Superior temporal gyrus (tissue), 1 donor: ENCODE results near the gene DNAH14.

Source experiments
- DNase-seq: peaks from one replicate; pipeline ENCODE4 v3.0.0-alpha.2; 2016; ENCODE audit errors: extremely low spot score

DNAH14 gene

DNA sequence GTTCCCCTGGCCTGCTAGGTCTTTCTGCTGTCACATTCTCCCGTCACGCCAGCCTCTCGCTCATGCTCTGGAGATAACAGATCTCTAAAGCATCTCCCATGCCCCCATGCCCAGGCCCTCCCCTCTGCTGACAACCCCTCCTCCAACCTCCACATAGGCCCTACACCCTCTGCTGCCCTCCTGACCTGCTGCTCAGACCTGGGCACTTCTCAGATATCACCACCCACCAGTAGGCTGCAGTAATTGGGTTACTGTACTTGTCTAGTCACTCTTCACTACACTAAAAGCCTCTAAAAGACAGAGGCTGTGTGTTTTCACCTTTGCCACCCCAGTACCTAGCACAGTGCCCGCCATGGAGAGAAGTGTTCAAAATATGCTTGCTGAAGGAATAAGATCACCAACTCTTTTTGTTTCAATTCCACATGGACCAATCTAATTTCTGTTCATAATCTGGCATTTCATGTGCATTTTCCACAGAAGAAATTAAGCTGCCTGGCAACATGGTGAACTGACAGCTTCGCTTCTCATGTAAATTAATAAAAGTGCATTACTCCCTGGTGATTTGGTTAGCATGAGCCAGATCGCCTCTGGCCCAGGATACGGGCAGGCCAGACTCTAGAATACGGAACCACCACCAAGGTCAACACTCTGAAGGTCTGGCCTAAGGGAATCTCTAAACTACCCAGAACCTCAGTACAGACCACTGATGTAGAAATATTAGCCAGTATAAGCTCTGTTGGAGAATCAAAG lies 477.7 kb downstream of the DNAH14 start:
- DNase-seq, result no peak

- no peak for DNase-seq
Observed at GRCh38 chr1:225407755-225408154, 478.3 kb downstream of the DNAH14 start.

DNA sequence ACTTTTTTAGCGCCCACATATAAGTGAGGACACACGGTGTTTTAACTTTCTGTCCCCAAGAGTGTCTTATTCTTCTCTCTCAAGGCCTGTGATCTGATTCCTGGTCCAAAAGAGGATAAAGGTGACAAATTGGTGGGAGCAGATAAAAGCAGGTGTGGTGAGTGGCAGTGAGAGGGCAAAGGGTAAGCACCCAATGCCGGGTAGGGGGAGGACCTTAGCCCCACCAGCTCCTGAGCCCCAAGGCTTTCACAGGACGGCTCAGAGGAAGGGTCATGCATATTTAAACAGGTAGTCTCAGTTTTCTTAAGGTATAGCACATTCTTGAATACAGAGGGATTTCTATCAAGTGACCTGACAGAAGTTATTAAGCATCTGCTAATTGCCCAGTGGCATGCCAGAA lies 478.8 kb downstream of the DNAH14 start:
- DNase-seq, result no peak

GRCh38 chr1:225409051-225409450 lies 479.6 kb downstream of the DNAH14 start:
- no peak for DNase-seq

DNA sequence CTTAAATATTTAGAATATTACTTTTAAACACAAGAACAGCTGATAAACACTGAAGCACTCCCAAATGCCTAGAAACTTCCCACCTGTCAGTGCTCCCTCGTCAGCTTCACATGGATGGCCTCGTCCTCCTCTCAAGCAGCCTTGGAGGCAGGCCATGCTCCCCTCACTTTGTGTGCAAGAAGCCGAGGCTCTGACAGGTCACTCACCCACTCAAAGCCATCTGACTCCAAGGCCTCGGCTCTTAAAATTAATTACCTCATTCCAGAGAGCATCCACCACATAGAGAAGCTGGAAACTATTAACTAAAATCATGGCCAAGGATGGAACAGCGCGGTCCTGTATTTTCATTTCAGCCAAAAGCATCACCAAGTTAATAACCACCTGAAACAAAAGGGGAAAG lies 480.6 kb downstream of the DNAH14 start:
- no peak for DNase-seq

- DNase-seq, result no peak
Observed at GRCh38 chr1:225412321-225412720, 482.8 kb downstream of the DNAH14 start.

DNA sequence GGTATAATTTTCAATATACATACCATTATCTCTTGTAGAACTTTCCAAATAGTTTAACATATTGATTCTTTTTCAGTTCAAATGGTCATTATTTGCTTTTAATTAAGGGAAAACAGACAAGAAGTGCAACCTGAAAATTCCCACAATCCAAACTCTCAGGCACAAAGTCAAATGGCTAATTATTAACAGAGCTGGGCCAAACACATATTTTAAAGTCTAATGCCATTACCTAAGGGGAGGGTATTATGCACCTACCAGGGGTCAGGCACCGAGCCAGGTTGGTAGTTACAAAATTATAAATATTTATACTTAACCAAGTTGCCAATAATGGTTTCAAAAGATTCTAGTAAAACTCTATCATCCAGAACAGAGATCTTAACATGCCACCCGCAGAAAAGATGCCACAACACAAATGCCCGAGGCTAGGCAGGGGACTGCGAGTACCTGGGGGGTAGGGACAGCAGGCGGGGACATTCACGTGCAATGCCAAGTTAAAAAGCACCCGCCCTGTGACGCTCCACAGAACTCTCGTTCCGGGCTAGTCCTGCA lies 483.4 kb downstream of the DNAH14 start:
- DNase-seq, result no peak

- DNase-seq, result no peak
Observed at GRCh38 chr1:225413708-225414375, 484.4 kb downstream of the DNAH14 start.

DNA sequence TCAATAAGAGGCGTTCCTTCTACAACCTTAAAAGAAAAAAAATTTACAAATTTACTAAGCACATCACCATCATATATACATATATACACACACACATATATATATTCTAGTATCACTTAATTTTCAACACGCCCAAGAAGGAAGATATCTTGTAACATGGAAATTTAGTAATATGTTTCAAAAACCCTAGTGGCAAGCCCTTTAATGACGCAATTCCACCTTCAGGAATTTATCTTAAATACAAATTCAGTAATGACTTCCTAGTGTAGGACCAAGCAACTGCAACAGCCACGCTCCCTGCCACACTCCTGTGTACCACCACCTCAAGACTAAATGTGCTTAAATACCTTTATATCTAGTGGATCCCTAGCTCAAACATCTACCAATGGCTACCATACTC lies 485.8 kb downstream of the DNAH14 start:
- no peak for DNase-seq

- no peak for DNase-seq
Observed at GRCh38 chr1:225415967-225416745, 486.7 kb downstream of the DNAH14 start.

DNA sequence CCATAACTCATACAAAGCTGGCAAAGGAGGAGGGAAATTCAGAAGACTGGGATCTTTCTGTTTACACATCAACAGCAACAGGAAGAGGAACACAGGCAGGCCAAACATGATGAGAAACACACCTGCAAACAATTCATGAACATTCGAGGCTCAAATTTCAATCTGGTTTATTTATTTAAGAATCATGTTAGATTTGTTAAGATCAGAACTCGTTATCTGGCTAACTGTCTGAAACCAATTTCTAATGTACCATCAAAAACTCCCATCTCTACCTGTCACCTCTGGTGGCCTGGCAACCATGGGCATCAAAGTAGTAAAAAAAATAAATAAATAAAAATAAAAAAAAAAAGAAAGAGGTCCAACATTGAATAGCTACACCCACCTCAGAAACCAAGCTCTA lies 488.6 kb downstream of the DNAH14 start:
- DNase-seq, result no peak

- DNase-seq, result no peak
Observed at GRCh38 chr1:225418598-225418997, 489.1 kb downstream of the DNAH14 start.

- DNase-seq, result no peak
Observed at GRCh38 chr1:225422031-225422605, 492.6 kb downstream of the DNAH14 start.

- no peak for DNase-seq
Observed at GRCh38 chr1:225422795-225423517, 493.5 kb downstream of the DNAH14 start.

- DNase-seq, result no peak
Observed at GRCh38 chr1:225423518-225423855, 494.0 kb downstream of the DNAH14 start.

DNA sequence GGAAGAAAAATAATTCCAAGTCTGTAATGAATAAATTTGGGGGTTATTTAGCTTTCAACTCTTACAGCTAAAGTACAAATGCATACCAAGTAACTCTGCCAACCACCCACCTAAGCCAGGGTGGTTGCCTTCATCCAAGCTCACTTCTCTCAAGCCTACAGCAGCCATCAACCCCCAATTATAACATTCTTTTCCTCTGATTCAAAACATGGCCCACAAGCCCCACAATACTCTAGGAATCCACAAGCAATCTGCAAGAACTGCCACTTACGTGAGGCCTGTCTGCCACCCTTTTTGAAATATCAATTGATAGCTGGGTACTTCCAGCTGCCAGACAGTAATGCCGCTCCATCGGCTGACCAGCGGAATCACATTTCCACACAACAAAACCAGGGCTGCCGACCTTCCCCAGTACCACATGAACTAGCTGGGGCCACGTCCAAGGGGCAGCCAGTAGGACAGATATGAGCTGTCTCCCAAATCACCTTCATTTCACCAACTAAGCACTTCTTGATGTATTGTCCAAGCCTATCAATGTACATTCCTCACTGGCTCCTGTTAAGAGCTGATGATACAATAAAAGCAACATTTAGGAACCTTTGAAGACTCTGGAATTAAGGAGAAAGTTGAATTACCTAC lies 495.2 kb downstream of the DNAH14 start:
- no peak for DNase-seq

GRCh38 chr1:225425201-225425786 lies 495.8 kb downstream of the DNAH14 start:
- no peak for DNase-seq

DNA sequence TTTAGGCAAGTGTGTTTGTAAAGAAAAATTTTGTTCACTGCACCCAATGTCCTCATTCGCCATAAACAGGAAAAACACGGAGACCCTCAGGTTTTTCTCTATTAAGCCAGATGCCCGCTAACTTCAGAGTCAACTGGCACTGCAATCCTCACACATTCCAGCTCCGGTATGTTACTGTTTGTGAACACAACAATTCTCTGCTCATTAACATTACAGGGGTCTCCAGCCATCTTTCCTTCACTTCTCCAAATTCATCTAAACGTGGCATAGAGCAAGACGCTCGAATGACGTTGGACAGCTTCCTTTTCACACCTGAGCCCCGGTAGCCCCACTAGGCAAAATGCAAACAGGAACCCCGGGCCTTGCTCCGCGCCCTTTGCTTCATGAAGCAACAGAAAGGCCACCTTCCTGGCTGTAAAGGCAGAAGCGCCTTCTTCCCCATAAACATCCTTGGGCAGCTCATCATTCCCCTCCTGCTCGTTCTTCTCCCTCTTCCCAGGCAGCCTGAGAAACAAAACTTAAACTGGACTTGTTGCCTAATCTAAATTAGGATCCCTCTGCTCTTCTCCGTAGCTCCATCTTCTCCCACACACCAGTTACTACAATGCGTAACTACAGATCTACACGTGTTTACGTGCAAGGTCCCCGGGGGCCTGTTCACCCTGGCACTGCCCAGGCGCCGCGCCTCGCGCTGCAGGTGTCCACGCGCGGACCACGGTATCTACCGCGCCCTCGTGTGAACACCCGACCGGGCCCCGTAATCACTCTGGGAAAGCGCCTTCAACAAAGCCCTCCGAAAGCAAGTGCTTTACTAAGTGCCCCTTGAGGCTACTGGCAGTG lies 497.1 kb downstream of the DNAH14 start:
- no peak for DNase-seq

GRCh38 chr1:225427235-225428067 lies 498.0 kb downstream of the DNAH14 start, which contains the start of gene LBR:
LBR (minus strand) TSS chr1:225428038; CDS start chr1:225424075, 3,963 bp downstream.
- DNase-seq, result peak; percentile 32
